SK-N-SH treated with all-trans-retinoic acid at 6 μM for 48 hours (cell line): ENCODE data around the gene MT1X.

Experiments used
- ARNTL ChIP-seq: fragments of 450-650 bp; formaldehyde crosslinking; IDR thresholded peaks from 2 replicates; pipeline ENCODE4 v1.5.0; 2020; ENCODE audit warnings: low read depth, mild to moderate bottlenecking, moderate library complexity, borderline replicate concordance
- CREB5 ChIP-seq: fragments of 250-450 bp; sonication (Bioruptor Pico); IDR thresholded peaks from 2 replicates; pipeline ENCODE4 v1.5.1; 2020; ENCODE audit warnings: low read depth, mild to moderate bottlenecking, moderate library complexity
- CSDC2 ChIP-seq: fragments of 250-450 bp; sonication (Bioruptor Pico); IDR thresholded peaks from 2 replicates; pipeline ENCODE4 v1.5.0; 2020; ENCODE audit warnings: mild to moderate bottlenecking, moderate library complexity
- ESRRG ChIP-seq: fragments of 250-450 bp; sonication (Bioruptor Pico); IDR thresholded peaks from 2 replicates; pipeline ENCODE4 v1.6.1; 2021; ENCODE audit warnings: mild to moderate bottlenecking
- GLIS3 ChIP-seq: fragments of 250-450 bp; sonication (Bioruptor Pico); IDR thresholded peaks from 2 replicates; pipeline ENCODE4 v1.5.0; 2020; ENCODE audit warnings: mild to moderate bottlenecking, moderate library complexity
- ISL1 ChIP-seq: fragments of 250-450 bp; sonication (Bioruptor Pico); IDR thresholded peaks from 2 replicates; pipeline ENCODE4 v2.1.2; 2022; ENCODE audit warnings: mild to moderate bottlenecking, moderate library complexity
- OSR1 ChIP-seq: fragments of 250-450 bp; sonication (Bioruptor Pico); IDR thresholded peaks from 2 replicates; pipeline ENCODE4 v1.8.0; 2022; ENCODE audit warnings: moderate library complexity, mild to moderate bottlenecking, inconsistent platforms
- PATZ1 ChIP-seq: fragments of 250-450 bp; sonication (Bioruptor Pico); IDR thresholded peaks from 2 replicates; pipeline ENCODE4 v1.8.0; 2020; ENCODE audit warnings: mild to moderate bottlenecking, moderate library complexity, borderline replicate concordance
- TOX ChIP-seq: fragments of 250-450 bp; sonication (Bioruptor Pico); IDR thresholded peaks from 2 replicates; pipeline ENCODE4 v1.8.0; 2021; ENCODE audit warnings: mild to moderate bottlenecking, moderate library complexity, borderline replicate concordance
- TSHZ2 ChIP-seq: fragments of 250-450 bp; sonication (Bioruptor Pico); IDR thresholded peaks from 2 replicates; pipeline ENCODE4 v1.5.0; 2020; ENCODE audit warnings: mild to moderate bottlenecking, moderate library complexity
- ZC3H10 ChIP-seq: fragments of 250-450 bp; sonication (Bioruptor Pico); IDR thresholded peaks from 2 replicates; pipeline ENCODE4 v1.5.1; 2021; ENCODE audit warnings: mild to moderate bottlenecking, moderate library complexity
- ZFP3 ChIP-seq: fragments of 250-450 bp; sonication (Bioruptor Pico); IDR thresholded peaks from 2 replicates; pipeline ENCODE4 v1.5.0; 2020; ENCODE audit warnings: mild to moderate bottlenecking, moderate library complexity
- ZFP30 ChIP-seq: fragments of 450-650 bp; formaldehyde crosslinking; IDR thresholded peaks from 2 replicates; pipeline ENCODE4 v1.5.0; 2022; ENCODE audit warnings: mild to moderate bottlenecking, moderate library complexity
- ZNF70 ChIP-seq: fragments of 450-650 bp; formaldehyde crosslinking; IDR thresholded peaks from 2 replicates; pipeline ENCODE4 v1.5.0; 2020; ENCODE audit warnings: mild to moderate bottlenecking, moderate library complexity

GRCh38 chr16:56667581-56668571 lies 14.4 kb upstream of the MT1X start, which contains the start of gene MT1G:
- TF ChIP-seq CSDC2 (CRISPR knock-in tag) (no peak), CREB5 (CRISPR knock-in tag) (no peak), ZFP3 (CRISPR knock-in tag) (no peak), ZC3H10 (CRISPR knock-in tag) (no peak), PATZ1 (CRISPR knock-in tag) (no peak), ARNTL (no peak), OSR1 (CRISPR knock-in tag) (no peak), ESRRG (CRISPR knock-in tag) (no peak), TOX (CRISPR knock-in tag) (no peak), GLIS3 (CRISPR knock-in tag) (no peak), ZNF70 (CRISPR knock-in tag) (no peak), ISL1 (no peak), ZFP30 (CRISPR knock-in tag) (no peak), TSHZ2 (CRISPR knock-in tag) (no peak)
